Stimulated activated CD4-positive, alpha-beta T cell treated with anti-CD3 and anti-CD28 coated beads, Interleukin-4, amount 100 ng/mL, for 4 hours (primary cell): Measurements from ENCODE around the gene DEPDC5.

Experiments used
- DNase-seq, 2 experiments: peaks; one replicate each; pipeline ENCODE4 v3.0.0-alpha.2; 2020

The DEPDC5 gene

GRCh38 chr22:31897842-31898805, 144.3 kb downstream of the DEPDC5 start:
- no peak for DNase-seq

GRCh38 chr22:31898926-31899325, 145.1 kb downstream of the DEPDC5 start:
- no peak for DNase-seq

- DNase-seq, result no peak
Measured at GRCh38 chr22:31899669-31900068, 145.8 kb downstream of the DEPDC5 start.

- no peak for DNase-seq
Measured at GRCh38 chr22:31901388-31902137, 147.7 kb downstream of the DEPDC5 start.

- DNase-seq, result no peak
Measured at GRCh38 chr22:31904651-31905050, 150.8 kb downstream of the DEPDC5 start.

GRCh38 chr22:31905356-31905755, 151.5 kb downstream of the DEPDC5 start:
- no peak for DNase-seq

GRCh38 chr22:31906086-31906485, 152.3 kb downstream of the DEPDC5 start:
- no peak for DNase-seq

- no peak for DNase-seq
Measured at GRCh38 chr22:31906569-31906968, 152.8 kb downstream of the DEPDC5 start.

GRCh38 chr22:31909977-31910376, 156.2 kb downstream of the DEPDC5 start:
- DNase-seq, result no peak

- no peak for DNase-seq
Measured at GRCh38 chr22:31911565-31912406, 158.0 kb downstream of the DEPDC5 start.

- DNase-seq, result no peak
Measured at GRCh38 chr22:31912407-31912743, 158.6 kb downstream of the DEPDC5 start.

- no peak for DNase-seq
Measured at GRCh38 chr22:31915586-31915985, 161.8 kb downstream of the DEPDC5 start.

- DNase-seq, result no peak
Measured at GRCh38 chr22:31917227-31917921, 163.6 kb downstream of the DEPDC5 start.

GRCh38 chr22:31919730-31920129, 165.9 kb downstream of the DEPDC5 start:
- DNase-seq, result no peak

GRCh38 chr22:31920306-31920705, 166.5 kb downstream of the DEPDC5 start:
- no peak for DNase-seq

GRCh38 chr22:31921106-31921505, 167.3 kb downstream of the DEPDC5 start:
- no peak for DNase-seq

- DNase-seq, result no peak
Measured at GRCh38 chr22:31922534-31922933, 168.7 kb downstream of the DEPDC5 start.

- no peak for DNase-seq
Measured at GRCh38 chr22:31923136-31923535, 169.3 kb downstream of the DEPDC5 start.

- no peak for DNase-seq
Measured at GRCh38 chr22:31923747-31924146, 169.9 kb downstream of the DEPDC5 start.

- no peak for DNase-seq
Measured at GRCh38 chr22:31925056-31925455, 171.2 kb downstream of the DEPDC5 start.

- no peak for DNase-seq
Measured at GRCh38 chr22:31926024-31926423, 172.2 kb downstream of the DEPDC5 start.

- DNase-seq, result no peak
Measured at GRCh38 chr22:31926969-31927368, 173.2 kb downstream of the DEPDC5 start.
